Cardiac muscle cell (in vitro differentiated cells and primary cell): ENCODE results near the gene FNDC10. TPM values are rescaled to one million over a fixed set of nuclear protein-coding genes. Genes with fewer than 3 reads are reported as not detected.

ENCODE experiments used
- DNase-seq, 2 donors: peaks; one replicate each; pipeline versions ENCODE4 v3.0.0 to v3.0.0-alpha.2; 2010 to 2017; ENCODE audit warnings: low read depth in 1 of 2, low spot score in 1 of 2
- H3K27ac ChIP-seq: fragments of 200-600 bp; sonication (generic); 2 replicates; pipeline ENCODE4 v1.5.1; 2016
- H3K27me3 ChIP-seq: fragments of 200-600 bp; sonication (generic); 2 replicates; pipeline ENCODE4 v1.6.0; 2016; ENCODE audit warnings: control low read depth
- H3K36me3 ChIP-seq: fragments of 200-600 bp; sonication (generic); 2 replicates; pipeline ENCODE4 v1.5.1; 2016; ENCODE audit warnings: control low read depth
- H3K4me1 ChIP-seq: fragments of 200-600 bp; sonication (generic); 2 replicates; pipeline ENCODE4 v1.8.1; 2017; ENCODE audit warnings: low read depth, mild to moderate bottlenecking, mixed run types
- H3K4me3 ChIP-seq: fragments of 200-600 bp; sonication (generic); 2 replicates; pipeline ENCODE4 v1.5.1; 2016; ENCODE audit warnings: mild to moderate bottlenecking
- H3K9me3 ChIP-seq: fragments of 200-600 bp; sonication (generic); 2 replicates; pipeline ENCODE4 v1.5.1; 2017; ENCODE audit warnings: low read depth, mild to moderate bottlenecking, control low read depth
- CTCF ChIP-seq: IDR thresholded peaks from 2 replicates; pipeline ENCODE4 v1.5.1; 2012; ENCODE audit warnings: low read depth, mild to moderate bottlenecking, low read length
- polyA plus RNA-seq: library from polyadenylated mRNA; unstranded; fragments of >200 nt; fragmentation: Nextera tagmentation; extraction: Ambion mirVana; gene quantifications from 2 replicates; pipeline ENCODE4 v1.2.1, GENCODE V29; 2016
- total RNA-seq: library from RNA; depleted of rRNA; stranded (reverse); fragments of >200 nt; gene quantifications from 2 replicates; pipeline ENCODE4 v1.2.3, GENCODE V29; 2016

FNDC10 gene
- total and polyA plus RNA-seq, 2 experiments from 2014 or later: 30.9 to 62.3 TPM

DNA sequence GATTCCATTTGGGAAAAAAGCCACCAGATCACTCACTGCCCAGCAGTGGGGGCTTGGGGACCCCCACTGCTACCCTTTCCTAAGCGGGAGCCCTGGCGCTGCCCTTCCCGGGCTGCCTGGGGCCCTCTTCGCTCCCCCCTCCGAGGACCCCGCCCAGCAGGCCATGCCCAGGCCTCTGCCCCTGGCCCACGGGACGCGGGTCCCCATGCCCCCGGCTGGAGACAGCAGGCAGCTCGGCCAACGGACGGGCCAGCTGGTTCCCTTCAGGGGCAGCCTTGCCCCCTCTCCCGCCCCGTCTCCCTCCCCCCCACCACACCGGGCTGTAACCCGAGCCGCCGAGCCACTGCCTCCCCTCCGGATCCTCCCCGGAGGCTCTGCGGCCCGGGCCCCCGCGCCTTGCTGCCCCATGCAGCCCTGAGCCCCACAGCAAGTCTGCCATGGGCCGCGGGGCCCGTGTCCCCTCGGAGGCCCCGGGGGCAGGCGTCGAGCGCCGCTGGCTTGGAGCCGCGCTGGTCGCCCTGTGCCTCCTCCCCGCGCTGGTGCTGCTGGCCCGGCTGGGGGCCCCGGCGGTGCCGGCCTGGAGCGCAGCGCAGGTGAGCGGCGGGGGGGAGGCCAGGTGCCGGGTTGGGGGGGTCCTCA, 32.0 kb upstream of the FNDC10 start, which contains the start of gene MMP23B:
Gene MMP23B, plus strand, starts transcription at position 392 of the 639 bp plus-strand sequence. Its CDS starts 46 bp downstream, at position 438.
- H3K27me3 ChIP-seq: peaks cover 35% of the 10 kb centered on the region
- H3K27ac ChIP-seq: no peak within 1 kb of the TSS
- no peaks in the 10 kb centered on the region for H3K9me3 ChIP-seq
- peaks cover 8% of the 10 kb centered on the region for H3K36me3 ChIP-seq
- H3K4me3 ChIP-seq: peak within 1 kb of the TSS; percentile 13
- TF ChIP-seq CTCF: no peak
- peaks cover 5% of the 10 kb centered on the region for H3K4me1 ChIP-seq
- peak; percentile 46 to 67 for DNase-seq

- H3K4me3 ChIP-seq: no peak overlapping the region
These were observed 31.2 kb upstream of the FNDC10 start for GRCh38 chr1:1630965-1631781.

GRCh38 chr1:1630191-1630964, 30.4 kb upstream of the FNDC10 start:
- no peak overlapping the region for H3K4me3 ChIP-seq

More at GRCh38 chr1:1630965-1631781, 31.2 kb upstream of the FNDC10 start:
- Histone ChIP-seq H3K9me3 (no peaks in the 10 kb centered on the region), H3K27me3 (peaks cover 35% of the 10 kb centered on the region), H3K4me1 (peaks cover 5% of the 10 kb centered on the region), H3K27ac (no peak overlapping the region), H3K36me3 (peaks cover 8% of the 10 kb centered on the region)
- no peak for TF ChIP-seq CTCF
- DNase-seq: peak; percentile 15 to 80

GRCh38 chr1:1629430-1630190, 29.7 kb upstream of the FNDC10 start:
- peaks cover 18% of the 10 kb centered on the region for H3K4me1 ChIP-seq
- no peak for TF ChIP-seq CTCF
- no peak overlapping the region for H3K4me3 ChIP-seq
- no peak overlapping the region for H3K27ac ChIP-seq
- peaks cover 35% of the 10 kb centered on the region for H3K27me3 ChIP-seq
- DNase-seq: no peak
- peaks cover 8% of the 10 kb centered on the region for H3K36me3 ChIP-seq
- H3K9me3 ChIP-seq: no peaks in the 10 kb centered on the region

More at GRCh38 chr1:1630191-1630964, 30.4 kb upstream of the FNDC10 start:
- Histone ChIP-seq H3K9me3 (no peaks in the 10 kb centered on the region), H3K27ac (no peak overlapping the region), H3K4me1 (peaks cover 13% of the 10 kb centered on the region), H3K36me3 (peaks cover 8% of the 10 kb centered on the region), H3K27me3 (peaks cover 35% of the 10 kb centered on the region)
- TF ChIP-seq CTCF: no peak
- DNase-seq: peak; percentile 62 to 91
